GF-D8 (cell line): ENCODE measurements around the gene LIN9.
"Not testable (repeated sequence)": the region's sequence is repeated elsewhere in the genome, so short reads cannot be mapped to it uniquely, and the experiment has no call there.

Source experiments
- DNase-seq: peaks from one replicate; lab custom pipeline; 2025; lab: John Stamatoyannopoulos, UW

Gene LIN9

GRCh38 chr1:226274138-226274537, 34.8 kb downstream of the LIN9 start:
- DNase-seq = no peak

GRCh38 chr1:226272233-226272902, 36.6 kb downstream of the LIN9 start:
- not testable (repeated sequence) for DNase-seq

GRCh38 chr1:226268421-226269124, 40.4 kb downstream of the LIN9 start:
- DNase-seq = no peak

- no peak for DNase-seq
These were observed 47.1 kb downstream of the LIN9 start for GRCh38 chr1:226261818-226262217.

GRCh38 chr1:226255380-226255779, 53.6 kb downstream of the LIN9 start:
- no peak for DNase-seq

- no peak for DNase-seq
These were observed 55.0 kb downstream of the LIN9 start for GRCh38 chr1:226253933-226254332.

GRCh38 chr1:226252841-226253240, 56.1 kb downstream of the LIN9 start:
- not testable (repeated sequence) for DNase-seq

GRCh38 chr1:226250511-226250910, 58.5 kb downstream of the LIN9 start:
- no peak for DNase-seq

- DNase-seq = no peak
These were observed 60.2 kb downstream of the LIN9 start for GRCh38 chr1:226248796-226249195.

GRCh38 chr1:226248091-226248490, 60.9 kb downstream of the LIN9 start:
- peak; percentile 16 for DNase-seq

- DNase-seq = no peak
These were observed 69.5 kb downstream of the LIN9 start for GRCh38 chr1:226239421-226239820.

GRCh38 chr1:226236826-226237225, 72.1 kb downstream of the LIN9 start:
- no peak for DNase-seq

- no peak for DNase-seq
These were observed 75.2 kb downstream of the LIN9 start for GRCh38 chr1:226233806-226234205.

GRCh38 chr1:226233293-226233692, 75.7 kb downstream of the LIN9 start:
- DNase-seq = no peak

GRCh38 chr1:226226601-226227000, 82.4 kb downstream of the LIN9 start:
- DNase-seq = no peak

GRCh38 chr1:226223786-226224244, 85.1 kb downstream of the LIN9 start:
- DNase-seq = no peak

GRCh38 chr1:226223157-226223785, 85.7 kb downstream of the LIN9 start, which contains the start of gene MIXL1:
MIXL1 (plus strand) TSS chr1:226223664; CDS start chr1:226223682, 18 bp downstream.
- DNase-seq = no peak

GRCh38 chr1:226222686-226223085, 86.3 kb downstream of the LIN9 start:
- no peak for DNase-seq

- DNase-seq = no peak
These were observed 88.3 kb downstream of the LIN9 start for GRCh38 chr1:226220473-226221189.

GRCh38 chr1:226217273-226217672, 91.7 kb downstream of the LIN9 start:
- no peak for DNase-seq

- DNase-seq = no peak
These were observed 92.9 kb downstream of the LIN9 start for GRCh38 chr1:226216056-226216455.

- no peak for DNase-seq
These were observed 93.7 kb downstream of the LIN9 start for GRCh38 chr1:226215239-226215638.
